Measurements from ENCODE around the gene KRT16.
"Not testable (repeated sequence)": the region's sequence is repeated elsewhere in the genome, so short reads cannot be mapped to it uniquely, and the experiment has no call there.

Gene KRT16

GRCh38 chr17:41582061-41582968, 30.3 kb downstream of the KRT16 start:
- not testable (repeated sequence) for DNase-seq

- DNase-seq = no peak
Measured at GRCh38 chr17:41581366-41582060, 31.1 kb downstream of the KRT16 start.

DNA sequence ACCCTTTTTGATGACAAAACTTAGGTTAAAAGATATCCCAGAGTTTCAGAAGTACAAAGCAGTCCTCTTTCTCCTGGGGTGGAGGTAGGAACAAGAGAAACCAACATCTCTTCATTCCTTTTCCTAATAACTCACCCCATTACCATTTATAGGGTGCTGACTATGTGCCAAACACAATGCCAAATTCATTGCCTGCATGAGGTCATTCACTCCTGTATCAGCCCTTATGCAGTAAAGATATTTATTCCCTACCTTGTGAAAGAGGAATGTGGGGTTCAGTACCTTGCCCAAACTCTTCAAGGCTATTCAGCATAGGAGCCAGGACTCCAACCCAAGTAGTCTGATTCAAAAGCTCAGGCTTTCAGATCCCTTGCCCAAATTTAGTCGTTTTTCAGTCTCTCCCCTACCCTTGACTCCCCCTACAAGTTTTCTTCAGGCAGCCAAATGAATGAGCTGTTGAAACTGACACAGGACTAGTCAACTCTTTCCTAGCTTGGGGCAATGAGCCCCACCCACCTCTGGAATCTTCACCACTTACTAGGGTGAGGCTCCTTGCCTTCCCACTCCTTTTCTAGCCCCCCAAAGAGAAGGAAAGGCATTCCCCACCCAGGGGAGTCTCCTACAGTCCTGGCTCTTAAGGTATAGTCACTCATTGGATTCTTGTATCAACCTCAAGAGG, 31.7 kb downstream of the KRT16 start:
- no peak for DNase-seq

- no peak for DNase-seq
Measured at GRCh38 chr17:41580244-41580575, 32.4 kb downstream of the KRT16 start.

GRCh38 chr17:41579484-41580243, 32.9 kb downstream of the KRT16 start:
- DNase-seq = peak; percentile 35

DNA sequence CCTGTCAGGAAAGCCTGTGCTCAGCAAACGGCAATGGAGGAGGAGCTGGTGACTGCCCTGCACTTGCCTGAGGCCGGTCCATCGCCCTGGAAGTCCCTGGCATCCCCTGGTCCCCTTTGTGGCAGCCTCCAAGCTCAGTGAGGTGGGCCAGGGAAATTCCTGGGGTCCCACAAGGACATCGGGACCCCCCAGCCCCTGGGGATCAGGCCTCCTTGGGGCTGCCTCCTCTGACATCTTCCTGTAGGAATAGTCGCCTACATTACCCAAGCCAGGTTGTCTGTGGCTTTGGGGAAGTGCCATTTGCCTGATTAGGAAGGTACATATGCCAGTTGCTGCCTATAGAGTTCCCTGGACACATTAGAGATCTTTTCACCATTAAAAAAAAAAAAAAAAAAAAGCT, 33.6 kb downstream of the KRT16 start:
- DNase-seq = no peak

GRCh38 chr17:41578538-41578937, 34.0 kb downstream of the KRT16 start:
- DNase-seq = no peak

DNA sequence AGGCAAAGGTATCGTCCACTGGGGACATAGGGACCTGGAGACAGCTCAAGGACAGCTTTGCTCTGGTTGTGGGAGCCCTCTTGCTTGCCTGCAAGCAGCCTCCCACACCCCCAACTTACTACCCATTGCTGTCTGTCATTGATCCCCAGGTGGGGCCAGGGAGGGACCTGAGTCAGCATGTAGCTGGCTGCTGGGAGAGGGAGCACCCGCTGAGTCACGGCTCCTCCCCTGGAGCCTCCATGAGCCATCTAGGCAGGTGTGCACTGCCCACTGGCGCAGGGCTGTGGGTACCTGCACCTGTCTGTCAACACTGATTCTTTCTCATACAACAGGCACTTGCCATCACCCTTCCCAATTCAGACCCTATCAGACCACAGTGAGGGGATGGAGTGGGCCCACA, 35.8 kb downstream of the KRT16 start:
- DNase-seq = not testable (repeated sequence)

- no peak for DNase-seq
Measured at GRCh38 chr17:41575336-41575735, 37.2 kb downstream of the KRT16 start.

DNA sequence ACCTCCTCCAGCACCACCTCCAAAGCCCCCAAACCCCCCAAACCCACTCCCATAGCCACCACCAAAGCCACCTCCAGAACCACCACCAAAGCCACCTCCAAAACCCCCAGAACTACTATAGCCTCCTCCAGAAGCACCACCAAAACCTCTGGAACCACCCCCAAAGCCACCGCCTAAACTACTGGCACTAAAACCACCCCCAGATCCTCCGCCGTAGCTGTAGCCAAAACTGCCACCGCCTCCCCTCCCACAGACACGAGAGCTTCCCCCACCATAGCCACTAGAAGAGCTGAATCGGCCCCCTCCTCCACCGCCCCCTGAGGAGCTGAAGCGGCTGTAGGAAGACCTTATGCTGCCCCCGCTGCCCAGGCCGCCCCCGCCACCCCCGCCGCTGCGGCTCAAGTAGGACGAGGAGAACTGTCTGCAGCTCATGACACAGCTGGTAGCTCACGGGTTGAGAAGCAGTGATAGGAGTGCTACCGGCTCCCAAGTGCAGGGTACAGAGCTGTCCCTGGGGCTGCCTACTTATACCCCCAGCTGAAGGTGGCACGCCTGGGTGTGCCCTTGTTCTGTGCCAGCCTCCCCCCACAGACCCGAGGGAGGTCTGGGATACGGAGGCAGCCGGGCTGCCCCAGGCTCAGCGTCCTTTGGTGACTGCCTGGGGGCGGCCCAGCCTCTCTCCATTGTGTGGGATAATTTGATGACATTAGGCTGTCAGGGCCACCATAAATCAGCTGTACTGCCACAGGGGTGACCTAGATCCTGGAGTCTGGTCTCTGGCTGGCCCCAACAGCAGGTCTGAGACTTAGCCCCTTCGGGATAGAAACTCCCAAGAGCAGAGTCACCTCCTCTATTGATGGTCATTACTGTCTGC, 40.8 kb downstream of the KRT16 start, which contains the start of gene KRT9:
KRT9 (minus strand) TSS at position 499 of the 874 bp plus-strand sequence; CDS start at position 432, 67 bp downstream.
- no peak for DNase-seq

- no peak for DNase-seq
Measured at GRCh38 chr17:41567317-41567716, 45.2 kb downstream of the KRT16 start.

GRCh38 chr17:41565338-41565737, 47.2 kb downstream of the KRT16 start:
- DNase-seq = no peak

GRCh38 chr17:41563607-41564170, 48.9 kb downstream of the KRT16 start:
- no peak for DNase-seq

GRCh38 chr17:41561554-41561953, 51.0 kb downstream of the KRT16 start:
- DNase-seq = no peak

Data from activated effector memory CD4-positive, alpha-beta T cell treated with Interleukin-2 at 50 U/mL for 16 hours (primary cell).